Natural killer cell (primary cell): ENCODE results near the gene ICAM2. TPM values are rescaled to one million over a fixed set of nuclear protein-coding genes. Genes with fewer than 3 reads are reported as not detected.

Experiments
- ATAC-seq, 3 donors: fragments of 150-1000 bp in 2 of 3; fragments of 200-7000 bp in 1 of 3; cut with Tn5 transposase; 1 replicate in 1 of 3; 2 replicates in 2 of 3; pipeline ENCODE4 v1.10.0; 2021; ENCODE audit warnings: mild to moderate bottlenecking in 2 of 3, moderate library complexity in 2 of 3
- DNase-seq, 2 donors: peaks; one replicate each; pipeline versions ENCODE4 v3.0.0 to v3.0.0-alpha.2; 2013 to 2021; ENCODE audit warnings: mixed read lengths in 1 of 2
- H3K27ac ChIP-seq: one replicate; pipeline ENCODE4 v1.5.1; 2013; ENCODE audit warnings: mild to moderate bottlenecking, low read length
- H3K27me3 ChIP-seq: one replicate; pipeline ENCODE4 v1.6.1; 2013; ENCODE audit warnings: low read length; ENCODE audit not compliant: control insufficient read depth, insufficient read depth
- H3K36me3 ChIP-seq: one replicate; pipeline ENCODE4 v1.6.1; 2013; ENCODE audit warnings: low read length; ENCODE audit not compliant: control insufficient read depth, insufficient read depth
- H3K4me1 ChIP-seq: one replicate; pipeline ENCODE4 v1.6.1; 2013; ENCODE audit warnings: low read length; ENCODE audit not compliant: control insufficient read depth, insufficient read depth
- H3K4me3 ChIP-seq: one replicate; pipeline ENCODE4 v1.5.1; 2013; ENCODE audit warnings: low read length
- H3K9me3 ChIP-seq: one replicate; pipeline ENCODE4 v1.6.1; 2013; ENCODE audit warnings: low read length; ENCODE audit not compliant: control insufficient read depth, insufficient read depth
- H3K27ac Mint-ChIP-seq, 2 donors: one replicate each; pipeline ENCODE4 v1.8.0; 2022; ENCODE audit warnings: mild to moderate bottlenecking in 2 of 2, mixed read lengths in 2 of 2, moderate library complexity in 1 of 2
- H3K27me3 Mint-ChIP-seq, 2 donors: one replicate each; pipeline ENCODE4 v1.8.0; 2022; ENCODE audit warnings: low read depth in 2 of 2, mixed read lengths in 2 of 2
- H3K36me3 Mint-ChIP-seq: one replicate; pipeline ENCODE4 v1.8.0; 2022; ENCODE audit warnings: mixed read lengths
- H3K4me1 Mint-ChIP-seq, 2 donors: one replicate each; pipeline ENCODE4 v1.8.0; 2022; ENCODE audit warnings: mixed read lengths in 2 of 2
- H3K4me3 Mint-ChIP-seq: one replicate; pipeline ENCODE4 v1.8.0; 2022; ENCODE audit warnings: mild to moderate bottlenecking, moderate library complexity, mixed read lengths
- H3K9me3 Mint-ChIP-seq, 2 donors: one replicate each; pipeline ENCODE4 v1.8.0; 2022; ENCODE audit warnings: mixed read lengths in 2 of 2
- CTCF ChIP-seq: fragments of 200-600 bp; IDR thresholded peaks from one replicate; pipeline ENCODE4 v1.8.0; 2022; ENCODE audit warnings: antibody characterized with exemption
- WGBS: methylation state at CpG from one replicate; pipeline ENCODE4 v1.1.7; 2013; ENCODE audit warnings: missing lambda C conversion rate; ENCODE audit not compliant: insufficient coverage; 5-methylcytosine and 5-hydroxymethylcytosine counted together
- intact Hi-C: fragments of 100-400 bp; cut with micrococcal nuclease; formaldehyde crosslinking; loops from one replicate; pipeline ENCODE4 v1.14.2; 2022
- total RNA-seq, 4 donors: library from RNA; stranded (reverse); fragments of 120-200 nt in 1 of 4; gene quantifications; one replicate each; pipeline versions ENCODE4 v1.2.3 to v1.2.4, GENCODE V29; 2013 to 2022

The ICAM2 gene
- total RNA-seq, 3 donors from 2014 or later (not counting 1 experiment from before 2014, with no cell fraction given), result 73.2 to 91.0 (median 78.0) TPM

GRCh38 chr17:64006361-64007088, 13.9 kb downstream of the ICAM2 start:
- peak overlapping the region; percentile 63 to 67 for H3K27ac Mint-ChIP-seq
- Histone ChIP-seq H3K4me3 (no peak overlapping the region), H3K27ac (no peak overlapping the region), H3K4me1 (peaks cover 42% of the 10 kb centered on the region), H3K36me3 (peaks cover 61% of the 10 kb centered on the region), H3K27me3 (no peaks in the 10 kb centered on the region), H3K9me3 (no peaks in the 10 kb centered on the region)
- H3K36me3 Mint-ChIP-seq, result no peaks in the 10 kb centered on the region
- intact Hi-C loops, result no loop called here
- ATAC-seq, result no peak
- no peak for DNase-seq
- peaks cover 41 to 47% of the 10 kb centered on the region in 2 donors for H3K4me1 Mint-ChIP-seq
- H3K27me3 Mint-ChIP-seq, result no peaks in the 10 kb centered on the region
- 77% methylated on average over 13 of the region's 13 CpGs for WGBS
- no peak overlapping the region for H3K4me3 Mint-ChIP-seq
- H3K9me3 Mint-ChIP-seq, result no peaks in the 10 kb centered on the region
- TF ChIP-seq CTCF, result no peak

- peaks cover 42% of the 10 kb centered on the region for H3K4me1 ChIP-seq
- no peak for TF ChIP-seq CTCF
- DNase-seq, result no peak
- intact Hi-C loops, result no loop called here
- Mint-ChIP-seq H3K4me3 (no peak overlapping the region), H3K36me3 (no peaks in the 10 kb centered on the region), H3K27ac (peak overlapping the region in 1 of 2 donors; percentile 71), H3K9me3 (no peaks in the 10 kb centered on the region), H3K4me1 (peaks cover 34 to 42% of the 10 kb centered on the region in 2 donors), H3K27me3 (no peaks in the 10 kb centered on the region)
- no peaks in the 10 kb centered on the region for H3K9me3 ChIP-seq
- peaks cover 59% of the 10 kb centered on the region for H3K36me3 ChIP-seq
- ATAC-seq, result no peak
- no peak overlapping the region for H3K4me3 ChIP-seq
- H3K27ac ChIP-seq, result no peak overlapping the region
- WGBS, result 58% methylated on average over 6 of the region's 6 CpGs
- H3K27me3 ChIP-seq, result no peaks in the 10 kb centered on the region
These were observed 14.7 kb downstream of the ICAM2 start for GRCh38 chr17:64005734-64006167.

DNA sequence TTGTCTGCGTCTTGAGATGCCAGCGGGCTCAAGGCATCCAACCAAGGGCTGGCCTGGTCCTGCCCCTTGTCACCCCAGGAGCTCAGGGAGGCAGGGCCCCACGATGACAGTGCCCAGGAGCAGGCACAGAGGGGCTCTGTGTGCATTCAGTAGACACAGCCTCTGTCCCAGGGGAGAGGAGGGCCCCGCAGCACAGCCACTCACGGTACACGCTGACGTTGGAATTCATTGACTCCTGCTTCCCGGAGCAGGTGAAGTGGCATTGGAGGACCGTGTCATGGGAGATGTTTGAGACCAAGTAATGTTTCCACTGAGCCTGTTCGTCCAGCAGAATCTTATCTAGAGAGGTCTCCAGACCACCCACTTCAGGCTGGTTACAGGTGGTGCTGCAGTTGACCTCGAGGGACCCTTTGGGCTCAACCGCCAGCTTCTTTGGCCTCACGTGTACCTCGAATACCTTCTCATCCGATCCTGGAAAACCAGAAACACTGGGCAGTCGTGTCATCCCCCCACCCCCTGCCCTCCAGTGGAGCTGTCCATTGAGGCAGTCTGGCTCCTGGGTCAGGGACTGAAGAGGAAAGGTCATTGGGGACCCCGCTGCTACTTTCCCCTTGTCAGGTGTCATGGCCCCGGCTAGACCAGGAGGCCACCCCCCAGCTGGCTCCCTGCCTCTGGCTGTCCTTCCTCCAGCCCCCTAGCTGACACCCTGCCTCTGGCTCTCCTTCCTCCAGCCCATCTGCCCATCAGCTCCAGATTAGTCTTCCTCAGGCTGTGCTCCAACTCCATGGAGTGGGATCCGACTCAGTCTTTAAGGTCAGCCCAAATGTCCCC, 15.3 kb downstream of the ICAM2 start:
- Mint-ChIP-seq H3K4me1 (peaks cover 31 to 40% of the 10 kb centered on the region in 2 donors), H3K27ac (peak overlapping the region in 1 of 2 donors; percentile 71), H3K27me3 (no peaks in the 10 kb centered on the region), H3K4me3 (no peak overlapping the region), H3K9me3 (no peaks in the 10 kb centered on the region), H3K36me3 (no peaks in the 10 kb centered on the region)
- Histone ChIP-seq H3K4me1 (peaks cover 42% of the 10 kb centered on the region), H3K27ac (no peak overlapping the region), H3K27me3 (no peaks in the 10 kb centered on the region), H3K4me3 (no peak overlapping the region), H3K36me3 (peaks cover 58% of the 10 kb centered on the region), H3K9me3 (no peaks in the 10 kb centered on the region)
- ATAC-seq, result no peak
- intact Hi-C loops, result no loop called here
- TF ChIP-seq CTCF, result no peak
- no peak for DNase-seq
- 93% methylated on average over 19 of the region's 19 CpGs for WGBS
